Measurements from ENCODE around the gene TBC1D22A. TPM values are rescaled to one million over a fixed set of nuclear protein-coding genes. Genes with fewer than 3 reads are reported as not detected.

TBC1D22A gene
- total and polyA plus RNA-seq, 10 of the 15 experiments (the other 5 are each of a cell fraction or from before 2014, with no cell fraction given), result 0.63 to 44.7 (median 27.4) TPM

GRCh38 chr22:47053726-47054141 is 291.3 kb downstream of the TBC1D22A start:
- H3K9me3 ChIP-seq (replicated peaks; ENCODE audit: control insufficient read depth, insufficient read depth, low read length), result no peaks in the 10 kb centered on the region; the same call in 2 of the 3 replicates
- WGBS (ENCODE audit: insufficient coverage, insufficient replicate concordance, low lambda C conversion rate, missing lambda C conversion rate), result 83% methylated on average over 12 of the region's 12 CpGs
- H3K27ac ChIP-seq (ENCODE audit: control insufficient read depth, insufficient read depth), result no peak overlapping the region
- no peaks in the 10 kb centered on the region for H4K20me1 ChIP-seq (ENCODE audit: control insufficient read depth, insufficient read depth)
- CTCF ChIA-PET, result no interaction called here
- H3K4me1 ChIP-seq (ENCODE audit: control insufficient read depth, insufficient read depth, low read length), result peaks cover 16% of the 10 kb centered on the region
- BruUV-seq (replicated peaks), result no TSS peak
- no peaks in the 10 kb centered on the region for H3K79me2 ChIP-seq (ENCODE audit: control insufficient read depth, insufficient read depth, low read length)
- H3K4me2 ChIP-seq (ENCODE audit: control insufficient read depth, insufficient read depth), result no peak overlapping the region
- no peak for ATAC-seq
- no peak for TF ChIP-seq BCL3 (IDR thresholded peaks at IDR 0.05; ENCODE audit: borderline replicate concordance, insufficient read depth, low read depth, low read length, poor library complexity, severe bottlenecking)
- no peak for TF ChIP-seq HDAC6 (IDR thresholded peaks at IDR 0.05; ENCODE audit: unreplicated experiment)
- no peak for TF ChIP-seq CHD2 (IDR thresholded peaks at IDR 0.05; ENCODE audit: borderline replicate concordance, low read depth, low read length)
- TF ChIP-seq TCF3 (IDR thresholded peaks at IDR 0.05; ENCODE audit: borderline replicate concordance, insufficient read depth, low read depth, low read length), result no peak
- no peak for TF ChIP-seq STAT3 (IDR thresholded peaks at IDR 0.05; ENCODE audit: low read depth, low read length)
- no peak for TF ChIP-seq WRNIP1 (IDR thresholded peaks at IDR 0.05; ENCODE audit: borderline replicate concordance, low read depth, low read length)
- no peak for TF ChIP-seq POLR2AphosphoS2 (IDR thresholded peaks at IDR 0.05; ENCODE audit: low read depth, low read length)
- no peak for TF ChIP-seq ZNF622 (IDR thresholded peaks at IDR 0.05)
- TF ChIP-seq FOXK2 (IDR thresholded peaks at IDR 0.05), result no peak
- TF ChIP-seq SMAD1 (IDR thresholded peaks at IDR 0.05; ENCODE audit: low read depth, partially characterized antibody), result no peak
- no peak for TF ChIP-seq IRF3 (IDR thresholded peaks at IDR 0.05)
- no peak for TF ChIP-seq SMAD5 (IDR thresholded peaks at IDR 0.05; ENCODE audit: low read depth)
- TF ChIP-seq CEBPZ (IDR thresholded peaks at IDR 0.05; ENCODE audit: low read depth, low read length), result no peak
- TF ChIP-seq IKZF2 (IDR thresholded peaks at IDR 0.05), result no peak
- TF ChIP-seq RELB (IDR thresholded peaks at IDR 0.05; ENCODE audit: low read depth), result no peak
- RAD21 ChIA-PET (ENCODE audit: unreplicated experiment), result no interaction called here
- peaks cover 3 to 9% of the 10 kb centered on the region in 2 experiments; a peak in 3 of 4 replicates for H3K36me3 ChIP-seq (ENCODE audit: control insufficient read depth in 2 of 2, insufficient read depth in 2 of 2, low read length in 1 of 2)
- POLR2A ChIA-PET, result no interaction called here
- intact Hi-C loops (cut with micrococcal nuclease; ENCODE audit: unreplicated experiment) (no loop called here), in situ Hi-C loops (cut with MboI) (no loop called here)
- H3K9ac ChIP-seq (ENCODE audit: control insufficient read depth, insufficient read depth, low read length), result no peak overlapping the region
- no peak for DNase-seq (ENCODE audit: low read depth, low spot score)
- SMC1A ChIA-PET (ENCODE audit: uncharacterized antibody, unreplicated experiment), result no interaction called here
- H3K4me3 ChIP-seq, result no peak overlapping the region
- no peak overlapping the region for H2AFZ ChIP-seq (ENCODE audit: control insufficient read depth, low read depth, low read length)
- H3K27me3 ChIP-seq (replicated peaks in 1 of 2; ENCODE audit: control insufficient read depth in 2 of 2, insufficient read depth in 2 of 2, low read length in 1 of 2), result no peaks in the 10 kb centered on the region
- FAIRE-seq, result no peak

Data from GM12878 (cell line).